Spleen (tissue), 7 donors: ENCODE measurements around the gene SPINK14.

Experiments used
- CTCF ChIP-seq, 11 experiments: fragments of 200-600 bp in 7 of 11; fragments of 450-650 bp in 4 of 11; sonication (generic) in 4 of 11; IDR thresholded peaks in 8 of 11; conservative IDR thresholded peaks in 3 of 11; 1 replicate in 7 of 11; 2 replicates in 4 of 11; pipeline versions ENCODE4 v1.4.0 to v1.8.0; 2016 to 2021; ENCODE audit warnings: antibody characterized with exemption in 11 of 11, inconsistent platforms in 4 of 11, mild to moderate bottlenecking in 1 of 11
- POLR2A ChIP-seq, 3 donors: fragments of 450-650 bp; IDR thresholded peaks; one replicate each; pipeline ENCODE4 v1.5.1; 2017; ENCODE audit warnings: antibody characterized with exemption in 3 of 3, mild to moderate bottlenecking in 1 of 3
- POLR2AphosphoS5 ChIP-seq, 3 donors: sonication (generic); formaldehyde crosslinking; IDR thresholded peaks; one replicate each; pipeline ENCODE4 v1.5.1; 2017; ENCODE audit warnings: antibody characterized with exemption in 3 of 3
- donor health status: DM: no; HTN: no; CAD: no; lungs with moderate emphysema.
- donor health status: DM: no; HTN: no; CAD: no.
- donor health status: DM: no; HTN: no; CAD: no.

DNA sequence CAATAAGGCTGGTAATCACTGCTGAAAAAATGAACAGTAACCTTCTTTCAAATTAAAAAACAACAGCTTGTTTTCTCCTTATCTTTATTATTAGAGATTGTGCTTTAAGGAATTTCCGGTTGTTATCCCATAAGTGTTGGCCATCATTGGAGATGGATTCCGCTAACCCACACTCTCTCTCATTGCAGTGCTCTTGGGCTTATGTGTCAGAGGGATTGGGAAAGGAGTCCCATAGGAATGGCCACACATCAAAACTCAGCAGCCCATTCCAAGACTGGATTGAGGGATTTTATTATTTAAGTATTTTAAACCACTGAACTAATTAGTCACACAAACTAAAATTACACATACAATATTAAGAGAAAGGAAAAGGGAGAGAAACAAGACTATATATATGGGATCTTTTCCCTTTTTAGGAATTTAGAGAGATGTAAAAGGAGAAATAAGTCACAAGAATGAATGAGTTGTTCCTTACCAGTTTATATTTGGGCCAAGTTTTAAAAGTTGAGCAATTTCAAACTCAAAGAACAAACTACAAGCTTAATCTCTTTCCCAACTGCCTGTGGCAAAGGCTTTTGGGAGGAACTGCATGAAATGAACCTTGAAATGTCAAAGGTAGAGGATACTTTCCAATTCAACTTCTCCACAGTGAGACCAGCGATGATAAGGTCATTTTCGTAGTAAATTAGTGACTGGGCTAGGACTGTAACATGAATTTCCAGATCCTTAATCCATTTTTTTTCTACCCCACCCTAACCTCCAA is 36.9 kb downstream of the SPINK14 start:
- TF ChIP-seq POLR2A (IDR thresholded peaks at IDR 0.05) (no peak), CTCF (IDR thresholded peaks at IDR 0.05 in 8 of 11, conservative IDR thresholded peaks at IDR 0.05 in 3 of 11) (no peak), POLR2AphosphoS5 (IDR thresholded peaks at IDR 0.05) (no peak)
